Panc1 (cell line): ENCODE results near the gene BFSP1. TPM values are rescaled to one million over a fixed set of nuclear protein-coding genes. Genes with fewer than 3 reads are reported as not detected.

Experiments used
- ATAC-seq: fragments of 200-7000 bp; cut with Tn5 transposase; 2 replicates; pipeline ENCODE4 v1.9.1; 2020; ENCODE audit warnings: mild to moderate bottlenecking, moderate library complexity
- BruUV-seq: library from RNA; stranded (reverse); fragments of 400-500 nt; replicated peaks from 2 replicates; lab custom pipeline; 2021; lab: Mats Ljungman, UMichigan
- CTCF ChIA-PET: fragments of 300-600 bp; sonication (Branson Sonifier 250); formaldehyde crosslinking; loops from one replicate; lab custom pipeline; 2022; ENCODE audit warnings: antibody characterized with exemption; lab: Charles Lee
- POLR2A ChIA-PET: fragments of 300-600 bp; sonication (Branson Sonifier 250); formaldehyde crosslinking; loops from one replicate; lab custom pipeline; 2022; ENCODE audit warnings: antibody characterized with exemption; lab: Charles Lee
- DNase-seq: peaks from one replicate; pipeline ENCODE4 v3.0.0-alpha.2; 2010; ENCODE audit warnings: low read depth, low spot score
- H3K27ac ChIP-seq: 2 replicates; pipeline ENCODE4 v1.5.1; 2011; ENCODE audit warnings: mild to moderate bottlenecking, low read length, inconsistent platforms
- H3K27me3 ChIP-seq: fragments of 200-500 bp; sonication (Bioruptor generic); 2 replicates; pipeline ENCODE4 v1.6.0; 2014; ENCODE audit warnings: low read length, inconsistent platforms; ENCODE audit not compliant: control insufficient read depth, insufficient read depth
- H3K36me3 ChIP-seq: fragments of 200-500 bp; sonication (Bioruptor generic); 2 replicates; pipeline ENCODE4 v1.5.1; 2014; ENCODE audit warnings: inconsistent platforms, mild to moderate bottlenecking, low read length, moderate library complexity; ENCODE audit not compliant: control insufficient read depth, insufficient read depth
- H3K4me1 ChIP-seq: 2 replicates; pipeline ENCODE4 v1.5.1; 2011; ENCODE audit warnings: inconsistent platforms, mild to moderate bottlenecking, low read length, moderate library complexity; ENCODE audit not compliant: control insufficient read depth, insufficient read depth
- H3K4me3 ChIP-seq, 2 experiments: 2 replicates each; pipeline ENCODE4 v1.5.1; 2011 to 2012; ENCODE audit warnings: low read depth in 2 of 2, low read length in 2 of 2, mild to moderate bottlenecking in 2 of 2, inconsistent platforms in 1 of 2, moderate library complexity in 1 of 2
- H3K9me3 ChIP-seq: fragments of 200-500 bp; sonication (Bioruptor generic); 2 replicates; pipeline ENCODE4 v1.5.1; 2014; ENCODE audit warnings: low read depth, mild to moderate bottlenecking, inconsistent platforms, low read length, moderate library complexity; ENCODE audit not compliant: control insufficient read depth, insufficient read depth
- POLR2AphosphoS5 ChIP-seq: IDR thresholded peaks from 2 replicates; pipeline ENCODE4 v1.6.1; 2012; ENCODE audit warnings: mild to moderate bottlenecking, low read depth, low read length, moderate library complexity
- REST ChIP-seq, 2 experiments: IDR thresholded peaks; 2 replicates each; pipeline ENCODE4 v1.6.1; 2011 to 2012; ENCODE audit warnings: low read depth in 2 of 2, control low read depth in 1 of 2, low read length in 1 of 2, mild to moderate bottlenecking in 1 of 2, moderate library complexity in 1 of 2; ENCODE audit not compliant: insufficient read depth in 1 of 2
- SIN3A ChIP-seq: IDR thresholded peaks from 2 replicates; pipeline ENCODE4 v1.6.1; 2012; ENCODE audit warnings: low read depth, mild to moderate bottlenecking, low read length, moderate library complexity, borderline replicate concordance; ENCODE audit not compliant: insufficient read depth
- TCF7L2 ChIP-seq: IDR thresholded peaks from 2 replicates; pipeline ENCODE4 v1.6.1; 2011; ENCODE audit warnings: mild to moderate bottlenecking, low read depth, low read length, inconsistent platforms
- in situ Hi-C: cut with HindIII; loops from 2 replicates; pipeline ENCODE4 v1.10.0; 2016; ENCODE audit warnings: low sequenced_read_pairs, low pct_unique_long_range_greater_than_20kb
- intact Hi-C: fragments of 100-400 bp; cut with micrococcal nuclease; formaldehyde crosslinking; loops from one replicate; pipeline ENCODE4 v1.10.0; 2022; ENCODE audit not compliant: unreplicated experiment
- total RNA-seq: library from RNA; stranded (reverse); gene quantifications from one replicate; pipeline ENCODE4 v1.2.1, GENCODE V29; 2021; ENCODE audit not compliant: unreplicated experiment
- TF ChIP-seq, protein P1 (sequence below): fragments of 450-650 bp; IDR thresholded peaks from 2 replicates; pipeline ENCODE4 v1.5.1; 2017; ENCODE audit warnings: mild to moderate bottlenecking

Gene BFSP1
- total RNA-seq, 1 experiment from 2014 or later, result 6.9 TPM

DNA sequence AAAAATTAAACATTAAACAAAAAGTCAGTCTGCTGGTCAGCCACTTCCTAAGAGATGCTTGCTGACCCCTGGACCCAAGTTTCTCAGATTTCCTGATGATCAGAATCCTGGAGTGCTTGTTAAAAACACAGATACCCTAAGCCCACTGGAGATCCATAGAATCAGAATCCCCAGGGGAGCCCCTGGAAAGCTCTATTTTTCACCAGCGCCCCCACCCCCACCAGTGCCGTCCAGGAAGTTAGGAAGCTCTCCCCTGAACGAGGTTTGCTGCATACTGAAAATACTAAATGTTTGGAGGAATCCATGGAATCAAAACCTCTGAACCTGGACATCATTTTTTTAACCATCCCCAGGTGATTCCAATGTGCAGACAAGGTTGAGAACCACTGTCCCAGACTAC is 69.2 kb downstream of the BFSP1 start:
- BruUV-seq, result no TSS peak
- ATAC-seq (no peak), DNase-seq (no peak)
- intact Hi-C loops (no loop called here), in situ Hi-C loops (no loop called here)
- H3K27me3 ChIP-seq, result peaks cover 5% of the 10 kb centered on the region
- H3K36me3 ChIP-seq, result no peaks in the 10 kb centered on the region
- H3K4me1 ChIP-seq, result no peaks in the 10 kb centered on the region
- no peaks in the 10 kb centered on the region for H3K9me3 ChIP-seq
- H3K27ac ChIP-seq, result no peak overlapping the region
- TF ChIP-seq REST (IDR thresholded peaks at IDR 0.05; ENCODE audit: insufficient read depth in 1 of 2, low read depth in 2 of 2, low read length in 1 of 2) (no peak), TCF7L2 (no peak), SIN3A (no peak), POLR2AphosphoS5 (no peak)
- TF ChIP-seq, protein P1, sequence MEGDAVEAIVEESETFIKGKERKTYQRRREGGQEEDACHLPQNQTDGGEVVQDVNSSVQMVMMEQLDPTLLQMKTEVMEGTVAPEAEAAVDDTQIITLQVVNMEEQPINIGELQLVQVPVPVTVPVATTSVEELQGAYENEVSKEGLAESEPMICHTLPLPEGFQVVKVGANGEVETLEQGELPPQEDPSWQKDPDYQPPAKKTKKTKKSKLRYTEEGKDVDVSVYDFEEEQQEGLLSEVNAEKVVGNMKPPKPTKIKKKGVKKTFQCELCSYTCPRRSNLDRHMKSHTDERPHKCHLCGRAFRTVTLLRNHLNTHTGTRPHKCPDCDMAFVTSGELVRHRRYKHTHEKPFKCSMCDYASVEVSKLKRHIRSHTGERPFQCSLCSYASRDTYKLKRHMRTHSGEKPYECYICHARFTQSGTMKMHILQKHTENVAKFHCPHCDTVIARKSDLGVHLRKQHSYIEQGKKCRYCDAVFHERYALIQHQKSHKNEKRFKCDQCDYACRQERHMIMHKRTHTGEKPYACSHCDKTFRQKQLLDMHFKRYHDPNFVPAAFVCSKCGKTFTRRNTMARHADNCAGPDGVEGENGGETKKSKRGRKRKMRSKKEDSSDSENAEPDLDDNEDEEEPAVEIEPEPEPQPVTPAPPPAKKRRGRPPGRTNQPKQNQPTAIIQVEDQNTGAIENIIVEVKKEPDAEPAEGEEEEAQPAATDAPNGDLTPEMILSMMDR, result no peak
- no peak overlapping the region for H3K4me3 ChIP-seq
- ChIA-PET CTCF (no interaction called here), POLR2A (no interaction called here)

- in situ Hi-C loops, result no loop called here
- H3K9me3 ChIP-seq, result no peaks in the 10 kb centered on the region
- no peaks in the 10 kb centered on the region for H3K36me3 ChIP-seq
- no peak for ATAC-seq
- ChIA-PET CTCF (no interaction called here), POLR2A (no interaction called here)
- intact Hi-C loops, result no loop called here
- no peak overlapping the region for H3K4me3 ChIP-seq
- H3K27me3 ChIP-seq, result peaks cover 12% of the 10 kb centered on the region
- no TSS peak for BruUV-seq
- no peak overlapping the region for H3K27ac ChIP-seq
- no peaks in the 10 kb centered on the region for H3K4me1 ChIP-seq
- TF ChIP-seq POLR2AphosphoS5 (no peak), SIN3A (no peak), REST (IDR thresholded peaks at IDR 0.05; ENCODE audit: insufficient read depth in 1 of 2, low read depth in 2 of 2, low read length in 1 of 2) (no peak), TCF7L2 (no peak)
- TF ChIP-seq, protein P1, result no peak
- no peak for DNase-seq
These were observed 71.1 kb downstream of the BFSP1 start for GRCh38 chr20:17460119-17460518.
